Esophagus muscularis mucosa (tissue), 4 donors: ENCODE data around the gene HDLBP.

Source experiments
- EP300 ChIP-seq: sonication (generic); formaldehyde crosslinking; IDR thresholded peaks from one replicate; pipeline ENCODE4 v1.6.1; 2017; ENCODE audit warnings: antibody characterized with exemption
- POLR2A ChIP-seq: fragments of 450-650 bp; IDR thresholded peaks from one replicate; pipeline ENCODE4 v1.6.1; 2017; ENCODE audit warnings: antibody characterized with exemption, moderate library complexity, mild to moderate bottlenecking, low read depth
- POLR2AphosphoS5 ChIP-seq, 2 donors: sonication (generic); formaldehyde crosslinking; IDR thresholded peaks; one replicate each; pipeline ENCODE4 v1.6.1; 2017; ENCODE audit warnings: antibody characterized with exemption in 2 of 2
- TF ChIP-seq, protein P1 (sequence below), 3 experiments: fragments of 200-600 bp in 2 of 3; fragments of 450-650 bp in 1 of 3; sonication (generic) in 2 of 3; IDR thresholded peaks; one replicate each; pipeline ENCODE4 v1.5.1; 2017 to 2019; ENCODE audit warnings: antibody characterized with exemption in 3 of 3, mild to moderate bottlenecking in 2 of 3, moderate library complexity in 1 of 3

- TF ChIP-seq POLR2A = no peak
- TF ChIP-seq, protein P1, sequence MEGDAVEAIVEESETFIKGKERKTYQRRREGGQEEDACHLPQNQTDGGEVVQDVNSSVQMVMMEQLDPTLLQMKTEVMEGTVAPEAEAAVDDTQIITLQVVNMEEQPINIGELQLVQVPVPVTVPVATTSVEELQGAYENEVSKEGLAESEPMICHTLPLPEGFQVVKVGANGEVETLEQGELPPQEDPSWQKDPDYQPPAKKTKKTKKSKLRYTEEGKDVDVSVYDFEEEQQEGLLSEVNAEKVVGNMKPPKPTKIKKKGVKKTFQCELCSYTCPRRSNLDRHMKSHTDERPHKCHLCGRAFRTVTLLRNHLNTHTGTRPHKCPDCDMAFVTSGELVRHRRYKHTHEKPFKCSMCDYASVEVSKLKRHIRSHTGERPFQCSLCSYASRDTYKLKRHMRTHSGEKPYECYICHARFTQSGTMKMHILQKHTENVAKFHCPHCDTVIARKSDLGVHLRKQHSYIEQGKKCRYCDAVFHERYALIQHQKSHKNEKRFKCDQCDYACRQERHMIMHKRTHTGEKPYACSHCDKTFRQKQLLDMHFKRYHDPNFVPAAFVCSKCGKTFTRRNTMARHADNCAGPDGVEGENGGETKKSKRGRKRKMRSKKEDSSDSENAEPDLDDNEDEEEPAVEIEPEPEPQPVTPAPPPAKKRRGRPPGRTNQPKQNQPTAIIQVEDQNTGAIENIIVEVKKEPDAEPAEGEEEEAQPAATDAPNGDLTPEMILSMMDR (IDR thresholded peaks at IDR 0.05) = no peak
- no peak for TF ChIP-seq POLR2AphosphoS5 (IDR thresholded peaks at IDR 0.05)
- no peak for TF ChIP-seq EP300
Measured at GRCh38 chr2:241270531-241270930, 44.9 kb downstream of the HDLBP start.
